Stimulated activated CD4-positive, alpha-beta T cell treated with anti-CD3 and anti-CD28 coated beads, TNF-alpha, amount 100 ng/mL, for 4 hours (primary cell): ENCODE results near the gene HNRNPD.
"Not testable (repeated sequence)": the region's sequence is repeated elsewhere in the genome, so short reads cannot be mapped to it uniquely, and the experiment has no call there.

Source experiments
- DNase-seq, 3 experiments: peaks; one replicate each; pipeline ENCODE4 v3.0.0-alpha.2; 2020; ENCODE audit warnings: low read depth in 3 of 3

HNRNPD gene

DNA sequence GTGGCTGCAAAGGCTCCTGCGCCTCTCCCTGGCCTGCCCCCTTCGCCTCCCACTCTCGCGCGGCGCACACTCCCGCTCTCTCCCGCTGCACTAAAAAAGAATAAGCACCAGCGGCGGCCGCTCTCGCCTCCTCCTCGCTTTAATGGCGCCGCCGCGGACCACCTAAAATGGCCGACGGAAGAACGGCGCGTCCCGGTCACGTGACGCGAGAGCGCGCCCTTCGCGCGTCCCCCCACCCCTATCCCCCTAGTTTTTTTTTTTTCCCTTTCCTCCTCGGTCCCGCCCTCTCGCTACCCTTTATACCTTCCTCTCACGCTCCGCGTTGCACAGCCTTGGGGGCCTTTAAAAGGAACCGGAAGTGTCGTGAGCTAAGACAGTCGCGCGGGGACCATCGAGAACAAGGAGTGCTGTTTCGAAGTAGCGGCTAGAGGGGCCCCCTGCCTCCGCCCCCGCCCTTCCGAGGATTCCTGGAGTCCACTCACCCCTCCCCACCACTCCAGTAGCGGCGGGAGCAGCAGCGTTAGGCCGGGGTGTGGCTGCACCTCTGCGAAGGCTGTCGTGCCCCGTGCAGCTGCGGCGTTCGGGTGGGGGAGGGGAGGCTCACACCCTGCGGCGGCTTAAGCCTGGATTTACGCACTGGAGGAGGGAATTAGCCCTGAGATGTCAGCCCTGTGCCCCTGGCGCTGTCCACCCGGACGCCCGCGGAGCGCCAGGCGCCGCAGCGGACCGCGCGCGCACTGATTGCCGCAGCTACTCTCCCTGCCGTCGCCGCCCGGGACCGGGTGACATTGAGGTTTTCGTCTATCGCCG lies at the start of gene HNRNPD:
HNRNPD (minus strand) TSS at position 176 of the 810 bp plus-strand sequence. CDS start 313 bp downstream, outside the sequence.
- peak; percentile 74 to 86 (median 84) for DNase-seq

- no peak for DNase-seq
These were observed 48.8 kb upstream of the HNRNPD start for GRCh38 chr4:82422616-82423015.

DNA sequence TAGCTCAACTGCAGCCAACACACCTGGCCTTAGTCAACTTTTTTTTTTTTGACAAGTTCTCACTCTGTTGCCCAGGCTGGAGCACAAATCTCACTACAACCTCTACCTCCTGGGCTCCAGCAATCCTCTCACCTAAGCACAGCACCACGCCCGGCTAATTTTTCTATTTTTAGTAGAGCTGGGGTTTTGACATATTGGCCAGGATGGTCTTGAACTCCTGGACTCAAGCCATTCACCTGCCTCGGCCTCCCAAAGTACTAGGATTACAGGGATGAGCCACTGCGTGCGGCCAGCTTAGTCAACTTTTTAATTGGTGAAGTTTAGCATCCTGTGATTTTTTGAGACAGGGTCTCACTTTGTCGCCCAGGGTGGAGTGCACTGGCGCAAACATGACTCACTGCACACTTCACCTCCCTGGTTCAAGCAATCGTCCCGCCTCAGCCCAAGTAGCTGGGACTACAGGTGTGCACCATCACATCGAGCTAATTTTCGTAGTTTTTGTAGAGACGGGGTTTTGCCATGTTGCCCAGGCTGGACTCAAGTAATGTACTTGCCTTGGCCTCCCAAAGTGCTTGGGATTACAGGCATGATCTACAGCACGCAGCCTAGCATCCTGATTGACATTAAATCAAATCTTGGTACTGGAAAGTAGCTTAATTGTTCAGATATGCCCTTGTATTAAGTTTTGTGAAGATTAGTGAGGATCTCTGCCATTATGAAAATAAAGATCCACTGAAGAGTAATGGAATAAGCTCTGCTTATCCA lies 48.2 kb upstream of the HNRNPD start:
- DNase-seq, result no peak

DNA sequence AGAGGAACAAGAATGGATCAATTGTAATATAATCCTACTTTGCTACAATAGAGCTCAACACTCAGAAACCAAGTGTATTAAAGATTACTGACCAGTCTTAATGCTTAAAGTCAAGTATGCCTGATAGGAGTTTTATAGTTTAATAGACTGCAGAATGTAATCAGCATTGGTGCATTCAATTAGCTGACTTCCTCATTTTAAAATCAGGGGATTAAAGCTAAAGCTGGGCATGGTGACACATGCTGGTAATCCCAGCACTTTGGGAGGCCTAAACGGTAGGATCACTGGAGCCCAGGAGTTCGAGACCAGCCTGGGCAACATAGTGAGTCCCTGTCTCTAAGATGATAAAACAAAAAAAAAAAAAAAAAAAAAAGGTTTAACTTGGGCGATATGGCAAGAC lies 45.7 kb upstream of the HNRNPD start:
- DNase-seq, result no peak

- DNase-seq, result no peak
These were observed 42.2 kb upstream of the HNRNPD start for GRCh38 chr4:82415922-82416365.

DNA sequence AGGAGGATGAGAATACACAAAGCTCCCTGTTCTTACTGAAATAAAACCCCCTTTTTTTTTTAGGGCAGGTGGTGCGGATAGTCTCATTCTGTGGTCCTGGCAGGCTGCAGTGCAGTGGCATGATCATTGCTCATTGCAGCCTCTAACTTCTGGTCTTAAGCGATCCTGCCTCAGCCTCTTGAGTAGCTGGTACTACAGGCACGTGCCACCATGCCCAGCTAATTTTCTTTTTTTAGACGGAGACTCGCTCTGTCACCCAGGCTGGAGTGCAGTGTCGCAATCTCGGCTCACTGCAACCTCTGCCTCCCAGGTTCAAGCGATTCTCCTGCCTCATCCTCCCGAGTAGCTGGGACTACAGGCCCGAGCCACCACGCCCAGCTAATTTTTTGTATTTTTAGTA lies 41.3 kb upstream of the HNRNPD start:
- DNase-seq, result not testable (repeated sequence)

GRCh38 chr4:82403725-82404124 lies 29.9 kb upstream of the HNRNPD start:
- no peak for DNase-seq

GRCh38 chr4:82402196-82402775 lies 28.5 kb upstream of the HNRNPD start:
- DNase-seq, result no peak

DNA sequence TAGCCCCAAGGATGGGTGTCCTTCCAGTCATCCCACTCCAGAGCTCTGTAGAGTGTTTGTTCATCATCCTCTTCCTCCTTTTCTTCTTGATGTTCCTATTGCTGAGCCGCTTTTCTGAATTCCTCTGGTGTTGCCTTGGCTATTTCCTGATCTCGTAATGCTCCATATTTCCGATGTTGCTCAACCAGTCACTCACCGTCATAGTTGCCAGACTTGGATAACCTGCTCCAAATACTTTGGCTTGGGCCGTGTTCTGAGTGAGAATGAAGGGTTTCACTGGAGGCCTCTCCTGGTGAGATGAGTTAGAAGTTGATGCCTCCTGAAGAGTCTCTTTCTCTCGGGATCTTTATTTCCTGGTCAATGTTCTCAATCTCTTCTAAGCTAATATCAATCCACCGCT lies 27.8 kb upstream of the HNRNPD start:
- no peak for DNase-seq

GRCh38 chr4:82398263-82398662 lies 24.5 kb upstream of the HNRNPD start:
- DNase-seq, result no peak

DNA sequence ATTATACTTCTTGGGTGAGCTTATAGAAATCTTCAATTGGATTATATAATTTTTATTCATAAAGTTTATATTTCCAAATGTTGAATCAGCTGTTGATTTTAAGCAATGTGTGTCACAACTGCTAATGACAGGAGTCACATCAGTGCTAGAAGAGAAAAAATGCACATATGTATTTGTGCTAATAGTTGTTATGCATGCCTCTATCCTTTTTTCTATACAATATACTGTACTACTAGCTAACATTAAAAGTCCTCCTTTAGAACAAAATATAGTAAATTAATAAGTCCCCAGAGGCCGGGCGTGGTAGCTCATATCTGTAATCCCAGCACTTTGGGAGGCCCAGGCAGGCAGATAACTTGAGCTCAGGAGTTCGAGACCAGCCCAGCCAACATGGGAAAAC lies 23.7 kb upstream of the HNRNPD start:
- no peak for DNase-seq

GRCh38 chr4:82394896-82395295 lies 21.1 kb upstream of the HNRNPD start:
- no peak for DNase-seq

GRCh38 chr4:82390061-82390460 lies 16.3 kb upstream of the HNRNPD start:
- DNase-seq, result not testable (repeated sequence)

DNA sequence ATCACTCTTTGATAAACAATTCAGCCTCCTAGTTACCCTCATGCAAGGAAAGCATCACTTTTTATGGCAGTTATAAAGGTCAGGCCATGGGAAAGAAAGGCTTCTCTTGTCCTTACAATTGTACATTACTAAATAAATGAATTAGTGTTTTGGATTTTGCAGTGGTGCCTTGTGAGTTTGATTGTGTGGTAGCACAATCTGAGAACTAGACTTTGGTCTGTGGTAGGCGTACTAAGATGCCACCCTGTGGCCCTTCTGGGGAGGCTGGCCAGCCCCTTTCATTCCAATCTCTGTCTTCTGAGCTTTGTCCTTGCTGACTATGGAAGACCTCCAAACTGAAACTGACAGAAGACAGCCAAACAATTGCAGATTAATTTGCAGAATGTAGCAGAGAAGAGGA lies 14.6 kb upstream of the HNRNPD start:
- DNase-seq, result no peak

DNA sequence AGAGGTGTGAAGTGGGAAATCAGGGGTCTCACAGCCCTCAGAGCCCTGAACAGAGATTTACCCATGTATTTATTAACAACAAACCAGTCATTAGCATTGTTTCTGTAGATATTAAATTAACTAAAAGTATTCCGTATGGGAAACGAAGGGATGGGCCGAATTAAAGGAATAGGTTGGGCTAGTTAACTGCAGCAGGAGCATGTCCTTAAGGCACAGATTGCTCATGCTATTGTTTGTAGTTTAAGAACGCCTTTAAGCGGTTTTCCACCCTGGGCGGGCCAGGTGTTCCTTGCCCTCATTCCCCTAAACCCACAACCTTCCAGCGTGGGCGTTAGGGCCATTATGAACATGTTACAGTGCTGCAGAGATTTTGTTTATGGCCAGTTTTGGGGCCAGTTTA lies 12.5 kb upstream of the HNRNPD start:
- not testable (repeated sequence) for DNase-seq

GRCh38 chr4:82382751-82383150 lies 9.0 kb upstream of the HNRNPD start:
- DNase-seq, result no peak

GRCh38 chr4:82381661-82382296 lies 8.0 kb upstream of the HNRNPD start:
- no peak for DNase-seq

- no peak for DNase-seq
These were observed 7.4 kb upstream of the HNRNPD start for GRCh38 chr4:82381235-82381634.

DNA sequence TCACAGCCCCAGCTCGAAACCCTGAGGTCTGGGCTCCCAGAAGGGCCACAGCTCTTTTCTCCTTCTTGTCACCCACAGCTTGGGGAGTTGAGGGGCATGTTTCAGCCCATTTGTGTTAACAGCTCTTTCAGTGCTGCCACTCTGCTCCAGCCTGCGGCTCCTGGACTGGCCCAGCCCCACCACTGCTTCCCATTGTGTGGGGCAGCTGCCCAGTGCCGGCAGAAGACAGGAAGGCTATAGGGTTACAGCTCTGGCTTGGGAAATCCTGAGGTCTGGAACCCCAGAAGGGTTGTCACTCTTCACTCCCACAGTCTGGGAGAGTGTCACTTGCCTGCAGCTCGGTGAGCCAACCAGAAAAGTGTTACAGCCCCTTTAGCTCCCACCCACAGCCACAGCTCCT lies 7.0 kb upstream of the HNRNPD start:
- no peak for DNase-seq

DNA sequence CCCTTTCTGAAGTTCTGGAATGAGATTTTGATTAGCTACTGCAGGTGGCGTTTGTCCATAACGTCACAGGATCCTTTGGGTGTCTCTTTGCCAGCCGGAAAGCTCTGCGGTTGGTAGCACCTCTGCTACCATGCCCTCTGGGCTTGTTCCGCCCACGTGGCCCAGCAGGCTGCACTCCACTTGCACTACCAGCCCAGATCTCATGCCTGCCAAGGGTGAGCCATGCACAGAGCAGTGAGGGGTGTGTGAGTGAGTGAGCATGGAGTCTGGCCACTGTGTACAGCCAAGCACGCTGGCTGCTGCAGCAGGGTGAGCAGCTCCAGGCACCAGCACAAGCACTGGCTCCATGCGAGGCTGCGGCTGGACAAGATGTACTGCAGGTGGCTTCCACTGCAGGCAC lies 6.6 kb upstream of the HNRNPD start:
- no peak for DNase-seq

DNA sequence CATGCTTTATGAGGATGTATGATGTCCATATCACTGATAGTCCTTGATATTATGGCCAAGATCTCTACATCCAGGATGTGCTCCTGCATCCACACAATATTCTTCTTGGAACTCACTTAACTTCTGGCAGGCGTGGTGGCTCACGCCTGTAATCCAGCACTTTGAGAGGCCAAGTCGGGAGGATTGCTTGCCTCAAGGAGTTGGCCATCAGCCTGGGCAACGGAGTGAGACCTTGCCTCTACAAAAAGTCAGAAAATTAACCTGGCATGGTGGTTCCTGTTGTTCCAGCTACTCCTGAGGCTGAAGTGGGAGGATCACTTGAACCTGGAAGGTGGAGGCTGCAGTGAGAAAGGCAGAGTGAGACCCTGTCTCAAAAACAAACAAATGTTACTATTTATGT lies 2.3 kb upstream of the HNRNPD start:
- DNase-seq, result no peak

- DNase-seq, result no peak
These were observed 340 bp downstream of the HNRNPD start for GRCh38 chr4:82373486-82373815.
